Activated T-cell treated with anti-CD3 and anti-CD28 coated beads, Interleukin-2, amount 50 U/mL, for 4 hours (primary cell): ENCODE data around the gene SLC6A6. TPM values are rescaled to one million over a fixed set of nuclear protein-coding genes. Genes with fewer than 3 reads are reported as not detected.

ENCODE experiments used
- ATAC-seq, 2 donors: fragments of 200-7000 bp; cut with Tn5 transposase; one replicate each; pipeline ENCODE4 v1.10.0; 2021
- DNase-seq: peaks from one replicate; pipeline ENCODE4 v3.0.0-alpha.2; 2020
- H3K27me3 Mint-ChIP-seq: one replicate; pipeline ENCODE4 v1.8.0; 2021; ENCODE audit warnings: low read depth, mixed read lengths
- H3K36me3 Mint-ChIP-seq: one replicate; pipeline ENCODE4 v1.8.0; 2022; ENCODE audit warnings: mixed read lengths; ENCODE audit not compliant: insufficient read depth
- H3K4me1 Mint-ChIP-seq: one replicate; pipeline ENCODE4 v1.8.0; 2021; ENCODE audit warnings: low read depth, mixed read lengths
- H3K4me3 Mint-ChIP-seq: one replicate; pipeline ENCODE4 v1.8.0; 2021; ENCODE audit warnings: mild to moderate bottlenecking, moderate library complexity, mixed read lengths
- H3K9me3 Mint-ChIP-seq: one replicate; pipeline ENCODE4 v1.8.0; 2021; ENCODE audit warnings: mixed read lengths
- total RNA-seq, 3 donors: library from RNA; stranded (reverse); gene quantifications; one replicate each; pipeline ENCODE4 v1.2.1, GENCODE V29; 2021

The SLC6A6 gene
- total RNA-seq, 3 donors from 2014 or later: 47.6 to 54.2 (median 51.2) TPM

DNA sequence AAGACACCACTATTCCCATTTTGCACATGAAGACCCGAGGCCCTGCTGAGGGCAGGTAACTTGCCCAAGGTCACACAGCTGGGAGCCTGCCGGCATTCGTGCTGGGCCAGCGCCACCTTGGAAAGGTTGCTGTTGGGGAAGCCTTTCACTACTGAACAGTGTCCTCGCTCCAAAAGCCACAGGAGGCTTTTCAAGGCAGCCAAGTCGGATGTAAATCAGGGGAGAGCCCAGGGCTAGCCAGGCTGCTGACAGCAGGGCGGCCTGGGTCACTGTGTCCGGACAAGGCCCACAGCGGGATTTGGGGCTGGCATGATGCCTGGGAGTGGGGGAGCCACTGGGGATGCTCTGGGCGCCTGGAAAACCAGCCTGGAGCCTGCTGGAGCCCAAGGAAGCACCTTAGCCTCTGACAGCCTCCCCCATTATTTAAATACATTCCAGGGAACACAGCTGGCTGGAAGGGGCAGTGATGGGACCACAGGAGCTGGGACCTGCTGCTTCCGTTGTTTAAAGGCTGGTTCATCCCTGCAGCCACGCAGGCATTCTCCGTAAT, 10.5 kb downstream of the SLC6A6 start:
- Mint-ChIP-seq H3K27me3 (no peaks in the 10 kb centered on the region), H3K4me1 (peaks cover 32% of the 10 kb centered on the region), H3K36me3 (peaks cover 21% of the 10 kb centered on the region), H3K9me3 (no peaks in the 10 kb centered on the region), H3K4me3 (no peak overlapping the region)
- DNase-seq (no peak), ATAC-seq (no peak)

GRCh38 chr3:14413381-14414071, 11.1 kb downstream of the SLC6A6 start:
- ATAC-seq (no peak), DNase-seq (no peak)
- H3K4me3 Mint-ChIP-seq: no peak overlapping the region
- H3K9me3 Mint-ChIP-seq: no peaks in the 10 kb centered on the region
- H3K36me3 Mint-ChIP-seq: peaks cover 27% of the 10 kb centered on the region
- peaks cover 34% of the 10 kb centered on the region for H3K4me1 Mint-ChIP-seq
- no peaks in the 10 kb centered on the region for H3K27me3 Mint-ChIP-seq

DNA sequence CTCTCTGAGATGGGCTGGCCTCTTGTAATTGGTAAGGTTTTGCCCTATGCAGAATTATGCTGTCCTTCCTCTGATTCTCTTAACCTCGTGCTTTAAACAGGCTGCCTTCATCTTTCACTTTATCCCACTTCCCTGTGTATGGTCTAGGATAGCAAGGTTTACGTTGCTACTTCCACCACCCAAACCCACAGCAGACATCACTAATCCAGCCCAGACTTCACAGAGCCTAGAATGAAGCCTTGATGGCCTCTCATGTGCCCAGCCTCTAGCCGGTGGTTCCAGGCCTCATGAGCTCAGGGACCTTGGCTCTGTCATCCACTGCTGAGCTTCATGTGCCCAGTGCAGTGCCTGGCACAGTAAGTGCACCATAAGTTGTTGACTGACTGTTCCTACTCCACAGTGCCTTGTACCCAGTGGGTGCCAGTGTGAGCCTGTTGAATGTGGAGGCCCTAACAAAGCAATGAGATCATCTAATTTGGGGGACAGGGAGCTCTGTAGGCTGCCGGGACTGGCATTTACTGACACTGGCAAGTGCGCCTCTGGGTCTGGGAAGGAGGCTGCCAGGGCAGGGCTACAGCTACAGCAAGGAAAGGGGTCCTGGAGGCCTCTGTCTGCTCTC, 12.5 kb downstream of the SLC6A6 start:
- Mint-ChIP-seq H3K36me3 (peaks cover 31% of the 10 kb centered on the region), H3K9me3 (no peaks in the 10 kb centered on the region), H3K4me3 (no peak overlapping the region), H3K4me1 (peaks cover 26% of the 10 kb centered on the region), H3K27me3 (no peaks in the 10 kb centered on the region)
- ATAC-seq (no peak), DNase-seq (no peak)

DNA sequence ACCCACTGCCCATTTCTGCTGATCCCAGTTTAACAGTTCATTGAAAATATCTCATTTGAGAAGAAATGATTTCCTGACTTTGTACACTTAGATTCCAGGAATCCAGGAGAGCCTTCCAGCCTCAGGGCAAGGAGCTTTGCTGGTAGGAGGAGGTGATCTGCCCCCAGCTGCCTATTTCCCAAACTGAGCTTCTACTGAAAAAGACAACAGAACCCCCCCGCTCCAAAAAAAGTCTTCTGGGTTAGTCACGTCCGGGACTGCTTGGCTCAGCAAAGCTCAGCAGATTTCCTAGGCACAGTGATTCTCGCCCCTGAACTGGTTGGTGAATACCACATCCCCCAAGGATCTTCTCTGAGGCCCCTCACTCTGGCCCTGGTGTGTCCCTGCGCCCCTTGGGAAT, 13.1 kb downstream of the SLC6A6 start:
- H3K4me3 Mint-ChIP-seq: no peak overlapping the region
- DNase-seq (no peak), ATAC-seq (no peak)
- peaks cover 21% of the 10 kb centered on the region for H3K4me1 Mint-ChIP-seq
- peaks cover 28% of the 10 kb centered on the region for H3K36me3 Mint-ChIP-seq
- no peaks in the 10 kb centered on the region for H3K9me3 Mint-ChIP-seq
- no peaks in the 10 kb centered on the region for H3K27me3 Mint-ChIP-seq

GRCh38 chr3:14416453-14416852, 14.0 kb downstream of the SLC6A6 start:
- H3K9me3 Mint-ChIP-seq: no peaks in the 10 kb centered on the region
- H3K36me3 Mint-ChIP-seq: peaks cover 22% of the 10 kb centered on the region
- no peak overlapping the region for H3K4me3 Mint-ChIP-seq
- DNase-seq (no peak), ATAC-seq (no peak)
- H3K4me1 Mint-ChIP-seq: peaks cover 18% of the 10 kb centered on the region
- H3K27me3 Mint-ChIP-seq: no peaks in the 10 kb centered on the region

- Mint-ChIP-seq H3K36me3 (peaks cover 22% of the 10 kb centered on the region), H3K4me3 (no peak overlapping the region), H3K27me3 (no peaks in the 10 kb centered on the region), H3K9me3 (no peaks in the 10 kb centered on the region), H3K4me1 (peaks cover 32% of the 10 kb centered on the region)
- no peak for DNase-seq
- no peak for ATAC-seq
These were observed 16.2 kb downstream of the SLC6A6 start for GRCh38 chr3:14418296-14419250.

GRCh38 chr3:14422016-14422963, 19.9 kb downstream of the SLC6A6 start:
- Mint-ChIP-seq H3K9me3 (no peaks in the 10 kb centered on the region), H3K27me3 (no peaks in the 10 kb centered on the region), H3K4me3 (no peak overlapping the region), H3K36me3 (peaks cover 13% of the 10 kb centered on the region), H3K4me1 (peaks cover 63% of the 10 kb centered on the region)
- DNase-seq (no peak), ATAC-seq (no peak)

DNA sequence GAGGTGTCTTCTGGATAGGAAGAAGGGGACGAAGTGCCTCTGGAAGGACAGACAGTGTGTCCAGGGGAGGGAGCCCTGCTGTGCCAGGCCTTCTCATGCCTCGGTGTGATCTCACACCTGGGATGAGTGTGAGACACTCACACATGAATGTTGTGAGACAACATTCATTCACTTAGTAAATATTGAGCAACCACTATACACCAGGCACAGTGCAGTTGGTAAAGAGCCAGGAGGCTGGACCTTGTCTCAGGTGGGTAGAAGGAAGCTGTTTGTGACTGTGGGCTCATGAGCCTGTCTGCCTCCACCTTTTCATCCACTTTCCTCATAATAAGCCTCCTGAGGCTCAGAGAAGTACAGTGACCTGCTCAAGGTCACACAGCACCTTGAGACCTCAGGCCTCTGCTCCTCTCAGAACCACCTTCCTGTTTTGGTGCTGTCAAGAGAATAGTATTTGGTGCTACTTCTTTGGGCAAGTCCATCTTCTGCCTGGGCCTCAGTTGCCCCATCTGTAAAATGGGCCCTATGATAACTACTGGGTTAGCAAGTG, 20.9 kb downstream of the SLC6A6 start:
- Mint-ChIP-seq H3K27me3 (no peaks in the 10 kb centered on the region), H3K4me3 (no peak overlapping the region), H3K9me3 (no peaks in the 10 kb centered on the region), H3K36me3 (peaks cover 6% of the 10 kb centered on the region), H3K4me1 (peaks cover 72% of the 10 kb centered on the region)
- ATAC-seq: no peak
- DNase-seq: no peak

DNA sequence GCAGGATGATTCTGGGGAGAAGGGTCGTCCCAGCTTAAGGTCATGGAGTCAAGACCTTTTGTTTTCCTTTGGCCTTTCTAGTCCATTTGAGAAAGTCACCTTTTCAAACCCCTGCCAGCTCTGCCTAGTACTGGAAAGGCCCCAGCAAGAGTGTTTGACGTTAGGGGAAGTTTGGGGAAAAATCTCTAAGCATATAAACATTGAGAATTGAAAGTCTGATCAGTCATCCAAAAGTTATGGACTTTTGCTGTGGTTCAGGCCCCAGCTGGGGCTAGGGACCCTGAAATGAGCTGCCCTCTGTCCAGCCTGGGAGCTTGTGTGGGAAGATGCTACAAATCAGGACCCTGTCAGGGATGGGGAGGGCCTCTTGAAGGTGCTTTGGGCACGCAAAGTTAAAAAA, 21.6 kb downstream of the SLC6A6 start:
- no peak for ATAC-seq
- Mint-ChIP-seq H3K9me3 (no peaks in the 10 kb centered on the region), H3K4me1 (peaks cover 78% of the 10 kb centered on the region), H3K4me3 (peak overlapping the region; percentile 37), H3K27me3 (no peaks in the 10 kb centered on the region), H3K36me3 (peaks cover 3% of the 10 kb centered on the region)
- no peak for DNase-seq

- ATAC-seq (peak; percentile 11 to 30), DNase-seq (peak; percentile 32)
- Mint-ChIP-seq H3K4me3 (peak overlapping the region; percentile 37), H3K27me3 (no peaks in the 10 kb centered on the region), H3K9me3 (no peaks in the 10 kb centered on the region), H3K36me3 (no peaks in the 10 kb centered on the region), H3K4me1 (peaks cover 88% of the 10 kb centered on the region)
These were observed 22.5 kb downstream of the SLC6A6 start for GRCh38 chr3:14424711-14425580.

DNA sequence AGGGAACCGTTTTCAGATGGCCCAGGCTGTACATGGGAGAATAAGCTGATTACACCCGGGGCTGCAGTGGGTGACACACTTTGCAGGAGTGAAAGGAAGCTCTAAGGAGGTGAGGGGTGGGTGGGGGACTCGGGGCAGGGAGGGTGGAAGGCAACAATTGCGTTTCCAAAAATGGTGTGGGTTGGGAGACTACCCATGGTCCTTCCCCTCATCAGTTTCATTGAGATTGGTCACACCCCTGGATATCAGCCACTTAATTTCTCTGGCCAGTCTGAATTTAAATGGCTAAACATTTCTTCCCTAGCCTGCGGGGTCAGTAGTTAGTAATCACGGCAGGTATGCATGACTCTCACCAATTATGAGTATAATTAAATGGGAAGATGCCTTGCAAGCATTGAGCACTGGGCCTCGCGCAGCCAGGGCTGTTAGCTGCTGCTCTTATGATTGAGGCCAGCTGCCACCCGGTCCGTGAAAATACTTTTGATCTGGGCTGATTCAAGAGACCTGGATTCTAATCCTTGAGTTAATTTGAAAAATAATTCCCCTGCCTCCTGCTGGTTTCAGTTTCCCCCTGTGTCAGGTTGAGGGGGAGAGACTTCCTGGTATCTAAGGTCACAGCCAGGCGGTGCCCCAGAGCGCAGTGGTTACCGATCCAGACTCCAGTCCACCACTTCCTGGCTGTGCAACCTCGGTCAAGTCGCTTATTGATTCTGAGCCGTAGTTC, 23.3 kb downstream of the SLC6A6 start:
- peak; percentile 20 to 47 for ATAC-seq
- H3K27me3 Mint-ChIP-seq: no peaks in the 10 kb centered on the region

DNA sequence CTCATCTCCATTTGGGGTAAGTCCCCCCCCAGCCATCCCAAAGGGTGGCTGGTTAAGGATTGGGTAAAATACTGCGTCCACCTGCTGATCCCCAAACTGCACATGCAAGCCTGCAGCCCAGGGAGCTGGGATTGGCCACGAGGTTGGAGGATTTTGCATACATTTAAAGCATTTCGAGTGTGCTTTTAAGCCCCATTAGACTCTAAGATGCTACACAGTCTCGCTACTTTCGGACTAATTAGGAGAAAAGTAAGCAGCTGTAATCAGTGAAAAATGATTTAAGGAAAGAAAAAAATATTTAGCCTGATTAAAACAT, 23.9 kb downstream of the SLC6A6 start:
- peak overlapping the region; percentile 63 for H3K4me3 Mint-ChIP-seq
- peaks cover 97% of the 10 kb centered on the region for H3K4me1 Mint-ChIP-seq
- H3K27me3 Mint-ChIP-seq: no peaks in the 10 kb centered on the region
- H3K36me3 Mint-ChIP-seq: no peaks in the 10 kb centered on the region
- no peaks in the 10 kb centered on the region for H3K9me3 Mint-ChIP-seq
- DNase-seq (no peak), ATAC-seq (no peak)

More for the DNA sequence above, 23.3 kb downstream of the SLC6A6 start:
- peaks cover 95% of the 10 kb centered on the region for H3K4me1 Mint-ChIP-seq
- peak overlapping the region; percentile 63 for H3K4me3 Mint-ChIP-seq
- no peak for DNase-seq
- no peaks in the 10 kb centered on the region for H3K36me3 Mint-ChIP-seq
- H3K9me3 Mint-ChIP-seq: no peaks in the 10 kb centered on the region
